NCI-H2107 (cell line): ENCODE measurements around the gene RHOH.
A peak's percentile ranks its signal among the peaks of the same experiment; 100 is the strongest.
"Not testable (repeated sequence)": the region's sequence is repeated elsewhere in the genome, so short reads cannot be mapped to it uniquely, and the experiment has no call there.

Experiments used
- DNase-seq: peaks from one replicate; lab custom pipeline; 2025; lab: John Stamatoyannopoulos, UW

RHOH gene, protein sequence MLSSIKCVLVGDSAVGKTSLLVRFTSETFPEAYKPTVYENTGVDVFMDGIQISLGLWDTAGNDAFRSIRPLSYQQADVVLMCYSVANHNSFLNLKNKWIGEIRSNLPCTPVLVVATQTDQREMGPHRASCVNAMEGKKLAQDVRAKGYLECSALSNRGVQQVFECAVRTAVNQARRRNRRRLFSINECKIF

DNA sequence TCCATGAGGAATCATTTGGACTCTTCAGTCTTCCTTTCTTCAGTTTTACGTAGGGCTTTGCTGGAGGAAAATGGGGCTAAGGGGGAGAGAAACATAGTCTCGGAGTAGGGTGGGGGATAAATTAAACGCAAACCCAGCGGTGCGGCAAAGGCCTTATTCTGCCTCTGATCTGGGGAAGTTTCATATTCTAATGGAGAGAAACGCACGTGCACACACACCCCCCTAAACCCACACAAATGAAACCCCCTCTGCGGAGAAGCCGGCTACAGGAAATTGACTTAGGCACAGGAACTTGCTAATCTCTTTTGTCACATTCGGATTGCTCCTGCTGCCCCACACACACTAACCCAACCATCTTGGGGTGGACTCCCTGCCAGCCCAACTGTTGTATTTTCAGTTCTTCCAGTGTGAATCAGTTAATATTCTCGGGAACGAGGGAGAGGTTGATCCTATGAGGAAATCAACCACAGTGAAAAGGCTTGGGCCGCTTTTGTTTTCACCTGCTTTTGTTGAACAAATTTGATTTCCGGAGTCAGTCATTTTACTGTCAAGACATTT is at the start of gene RHOH:
Gene RHOH, plus strand, starts transcription at position 308 of the 558 bp plus-strand sequence. CDS start 46,356 bp downstream, outside the sequence.
- no peak for DNase-seq

DNA sequence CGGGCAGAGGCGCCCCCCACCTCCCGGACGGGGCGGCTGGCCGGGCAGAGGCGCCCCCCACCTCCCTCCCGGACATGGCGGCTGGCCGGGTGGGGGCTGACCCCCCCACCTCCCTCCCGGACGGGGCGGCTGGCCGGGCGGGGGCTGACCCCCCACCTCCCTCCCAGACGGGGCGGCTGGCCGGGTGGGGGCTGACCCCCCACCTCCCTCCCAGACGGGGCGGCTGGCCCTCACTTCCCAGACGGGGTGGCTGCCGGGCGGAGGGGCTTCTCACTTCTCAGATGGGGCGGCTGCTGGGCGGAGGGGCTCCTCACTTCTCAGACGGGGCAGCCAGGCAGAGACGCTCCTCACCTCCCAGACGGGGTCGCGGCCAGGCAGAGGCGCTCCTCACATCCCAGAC is 49.3 kb upstream of the RHOH start:
- DNase-seq, result not testable (repeated sequence)

DNA sequence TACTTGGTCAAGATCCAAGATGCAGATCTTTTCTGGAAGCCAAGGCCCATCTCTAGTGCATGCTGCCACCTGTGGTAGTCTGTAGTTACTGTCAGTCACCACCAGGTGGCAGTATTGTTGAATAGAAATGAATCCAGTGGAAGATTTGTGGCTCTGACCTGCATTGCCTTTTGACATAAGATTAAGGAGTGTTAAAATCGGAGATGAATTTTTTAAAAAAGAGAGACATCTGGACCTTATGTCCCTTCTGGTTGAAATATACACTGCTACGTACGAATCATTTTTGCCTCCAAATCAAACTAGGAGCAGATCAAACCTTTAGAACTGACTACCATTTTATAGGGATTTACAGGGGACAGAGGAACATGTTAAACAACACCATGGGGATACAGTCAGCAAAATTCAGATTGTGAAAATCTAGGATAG is 46.9 kb upstream of the RHOH start:
- peak; percentile 49 for DNase-seq

DNA sequence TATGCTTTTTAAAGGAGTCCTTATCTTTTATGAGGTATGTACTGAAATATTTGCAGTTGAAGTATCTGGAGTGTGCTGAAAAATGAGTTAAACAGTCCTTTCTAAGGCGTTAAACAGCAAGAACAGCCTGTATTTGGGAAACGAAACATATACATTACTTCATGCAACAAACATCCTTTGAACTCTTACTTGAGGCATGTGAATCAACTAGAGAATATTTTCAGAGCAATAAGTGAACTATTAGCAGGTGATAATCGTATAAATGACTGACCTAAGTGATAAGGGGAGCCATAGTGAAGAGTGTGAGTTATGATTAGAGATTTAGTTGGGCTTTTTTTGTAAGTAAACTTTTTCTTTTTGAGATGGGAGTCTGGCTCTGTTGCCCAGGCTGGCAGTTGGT is 45.9 kb upstream of the RHOH start:
- no peak for DNase-seq

DNA sequence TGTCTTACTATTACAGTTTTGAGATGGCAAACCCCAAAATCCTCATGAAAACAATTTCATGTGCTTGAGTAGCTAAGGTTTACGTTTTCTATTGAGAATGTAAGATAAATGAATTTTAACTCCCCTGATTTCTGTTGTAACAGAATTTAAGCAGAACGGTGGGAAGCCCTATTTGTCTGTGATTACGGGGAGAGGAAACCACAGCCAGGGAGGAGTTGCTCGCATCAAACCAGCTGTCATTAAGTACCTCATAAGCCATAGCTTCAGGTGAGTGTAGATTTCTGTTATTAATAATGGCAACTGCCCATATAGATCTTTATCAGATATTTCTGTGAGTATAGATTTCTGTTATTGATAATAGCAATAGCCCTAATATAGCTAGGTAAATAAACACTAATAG is 44.2 kb upstream of the RHOH start:
- DNase-seq, result no peak

DNA sequence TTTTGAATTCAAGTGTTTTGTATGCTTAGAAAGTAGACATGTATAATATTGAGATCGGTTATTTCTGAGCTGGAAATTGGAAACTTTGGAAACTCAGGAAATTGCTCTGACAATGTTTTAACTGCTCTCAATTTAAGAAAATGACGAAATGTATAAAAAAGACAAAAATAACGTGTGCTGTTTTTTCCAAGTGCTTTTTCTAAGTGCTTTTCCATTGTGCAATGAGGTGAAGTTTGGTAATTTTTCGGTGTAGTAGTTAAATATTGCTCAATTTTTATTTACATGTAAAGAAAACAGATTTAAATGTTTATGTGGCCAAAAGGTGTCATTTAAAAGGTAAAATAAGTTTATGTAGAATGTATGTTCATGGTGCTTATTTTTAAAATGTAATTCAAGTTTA is 39.4 kb upstream of the RHOH start:
- DNase-seq, result no peak

DNA sequence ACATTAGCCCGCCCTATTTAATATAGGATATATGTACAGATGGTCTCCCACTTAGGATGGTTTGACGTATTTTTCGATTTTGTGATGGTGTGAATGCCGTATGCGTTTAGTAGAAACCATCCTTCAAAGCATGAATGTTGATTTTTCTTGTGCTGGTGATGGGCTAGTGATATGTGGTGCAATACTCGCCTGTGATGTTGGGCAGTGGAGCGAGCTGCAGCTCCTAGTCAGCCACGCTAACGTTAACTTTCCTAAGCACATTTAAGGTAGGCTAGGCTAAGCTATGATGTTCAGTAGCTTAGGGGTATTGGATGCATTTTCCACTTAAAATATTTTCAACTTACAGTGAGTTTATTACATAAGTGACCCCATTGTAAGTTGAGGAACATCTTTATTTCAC is 36.6 kb upstream of the RHOH start:
- DNase-seq, result no peak

DNA sequence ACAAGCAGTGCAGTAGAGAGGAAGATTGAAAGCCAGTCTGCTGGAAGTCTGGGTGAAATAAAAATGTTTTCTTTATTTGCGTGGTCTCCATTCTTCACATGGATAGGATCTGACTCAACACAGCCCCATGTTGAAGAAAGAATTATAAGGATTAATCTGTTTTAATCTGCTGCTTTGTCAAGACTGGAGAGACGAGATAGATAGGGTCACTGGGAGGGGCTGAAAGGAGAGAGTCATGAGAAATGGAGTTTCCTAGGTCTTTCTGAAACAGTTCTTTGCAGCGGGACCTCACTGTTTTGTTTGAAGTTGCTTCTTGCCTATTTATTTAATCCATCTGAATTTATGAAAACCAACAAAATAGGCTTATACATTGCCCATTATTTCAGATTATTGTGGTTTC is 32.4 kb upstream of the RHOH start:
- no peak for DNase-seq

DNA sequence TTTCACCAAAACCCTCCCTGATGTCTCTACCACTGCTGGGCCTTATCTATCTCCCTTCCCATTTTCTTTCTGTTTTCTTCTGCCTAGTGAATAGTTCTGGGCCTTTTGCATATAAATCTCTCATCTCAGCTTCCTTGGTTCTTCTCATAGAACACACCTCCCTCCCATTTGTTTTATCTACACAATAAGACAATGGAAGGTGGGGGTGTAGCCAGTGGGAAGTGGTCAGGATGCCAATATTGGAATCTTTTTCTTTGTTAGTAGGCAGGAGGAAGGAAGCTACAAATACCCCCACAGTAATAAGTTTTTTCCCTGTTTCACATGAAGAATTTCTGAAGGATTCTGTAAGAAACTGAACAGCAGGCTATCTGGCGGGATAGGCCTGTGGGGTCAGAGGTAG is 30.9 kb upstream of the RHOH start:
- no peak for DNase-seq

DNA sequence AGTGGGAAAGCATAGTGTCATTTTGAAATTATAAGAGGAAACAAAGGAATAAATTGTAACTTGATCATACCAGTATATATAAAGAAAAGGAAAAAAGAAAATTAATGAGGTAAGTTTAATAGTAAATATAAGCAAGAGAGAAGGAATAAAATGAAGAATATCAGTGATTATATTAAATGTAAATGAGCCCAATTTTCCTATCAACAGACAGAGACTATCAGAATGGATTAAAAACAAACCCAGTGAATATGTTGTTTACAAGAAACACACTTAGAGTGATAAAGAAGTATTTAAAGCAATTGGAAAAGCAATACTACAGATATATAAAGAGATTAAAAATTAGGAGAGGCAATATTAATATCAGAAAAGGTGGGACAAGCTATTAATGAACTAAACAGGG is 28.8 kb upstream of the RHOH start:
- DNase-seq, result no peak

DNA sequence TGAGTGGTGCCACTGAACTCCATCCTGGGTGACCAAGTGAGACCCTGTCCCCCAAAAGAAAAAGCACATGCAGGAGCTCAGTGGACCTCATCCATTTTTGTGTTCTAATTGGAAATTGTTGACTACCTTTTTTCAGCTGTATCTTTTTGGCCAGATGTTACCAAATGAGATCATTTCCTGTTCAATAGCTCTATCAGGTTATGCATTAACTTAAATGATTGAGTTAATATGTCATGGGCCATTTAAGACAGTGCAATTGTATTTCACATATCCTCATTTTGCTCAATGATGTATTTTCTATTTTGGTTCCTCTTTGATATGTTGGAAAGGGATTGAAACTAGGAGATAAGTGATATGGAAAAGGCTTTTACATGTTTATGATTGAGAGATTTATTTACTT is 26.2 kb upstream of the RHOH start:
- DNase-seq, result no peak

DNA sequence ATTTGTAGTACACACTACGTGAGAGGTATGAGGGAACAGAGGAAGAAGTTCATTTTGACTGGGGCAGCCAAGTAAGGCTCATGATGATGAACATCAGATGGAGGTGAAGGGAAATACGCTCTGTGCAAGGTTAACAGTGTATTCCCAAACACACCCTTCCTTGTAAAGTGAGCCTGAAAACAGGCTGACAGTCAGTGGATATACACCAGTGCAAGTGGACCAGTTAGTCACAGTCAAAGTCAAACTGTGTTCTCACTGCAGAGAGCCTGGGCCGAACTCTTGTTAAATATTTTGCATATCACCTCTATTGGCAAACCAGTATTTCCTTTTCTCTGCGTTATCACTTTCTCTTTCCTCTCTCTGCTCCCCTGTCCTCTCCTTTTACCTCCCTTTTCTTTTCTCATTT is 23.4 kb upstream of the RHOH start:
- no peak for DNase-seq

DNA sequence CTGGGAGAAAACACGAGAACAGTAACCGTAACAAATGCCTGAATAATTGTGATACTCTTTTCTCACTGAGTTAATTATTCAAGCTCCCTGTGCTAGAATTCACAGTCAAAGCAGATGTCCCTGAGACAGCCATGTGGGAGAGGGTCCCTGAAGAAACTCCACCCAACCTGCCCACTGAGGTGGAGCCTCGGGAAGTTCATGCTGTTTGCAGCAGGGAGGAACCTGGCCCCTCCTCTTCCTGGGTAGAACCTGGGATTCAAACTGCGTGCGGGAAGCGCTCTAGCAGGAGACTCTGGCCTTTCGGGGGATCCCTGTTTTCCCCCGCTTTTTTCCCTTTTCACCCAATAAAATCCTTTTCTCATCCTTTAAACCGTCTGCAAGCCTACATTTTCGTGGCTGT is 20.2 kb upstream of the RHOH start:
- no peak for DNase-seq

DNA sequence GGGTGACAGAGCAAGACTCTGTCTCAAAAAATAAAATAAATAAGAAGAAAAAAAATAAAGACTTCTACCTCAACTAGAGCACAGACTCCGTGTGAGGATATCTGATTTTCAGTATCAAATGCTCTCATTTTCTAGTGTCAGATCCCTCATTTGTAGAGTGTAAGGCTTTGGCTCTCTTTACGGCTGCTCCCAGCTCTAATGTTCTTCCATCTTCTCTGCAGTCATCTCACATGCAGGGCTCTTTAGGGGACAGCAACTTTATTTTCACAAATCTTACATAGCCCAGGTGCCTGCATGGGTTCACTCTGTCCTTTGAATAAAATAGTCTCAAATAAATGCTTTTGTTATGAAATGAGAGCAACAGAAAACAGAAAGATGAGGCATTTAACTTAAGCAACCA is 19.2 kb upstream of the RHOH start:
- no peak for DNase-seq

DNA sequence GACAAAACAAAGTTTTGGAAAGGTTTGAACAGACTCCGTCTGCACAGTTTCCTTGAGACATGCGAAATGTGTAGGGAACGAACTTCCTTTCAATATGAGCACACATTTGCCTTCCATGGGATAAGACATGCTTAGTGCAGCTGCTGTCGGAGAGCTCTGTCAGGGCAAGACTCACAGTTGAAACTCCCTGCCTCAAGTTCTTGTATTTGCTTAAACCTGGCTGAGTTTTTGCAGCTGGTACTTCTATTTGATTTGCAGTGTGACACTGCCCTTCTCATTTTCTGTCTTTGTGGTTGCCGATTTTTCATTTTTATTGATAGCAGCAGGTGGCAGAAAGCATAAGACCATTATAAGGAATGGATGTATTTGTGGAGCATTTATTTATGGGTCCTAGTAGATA is 18.2 kb upstream of the RHOH start:
- DNase-seq, result no peak

DNA sequence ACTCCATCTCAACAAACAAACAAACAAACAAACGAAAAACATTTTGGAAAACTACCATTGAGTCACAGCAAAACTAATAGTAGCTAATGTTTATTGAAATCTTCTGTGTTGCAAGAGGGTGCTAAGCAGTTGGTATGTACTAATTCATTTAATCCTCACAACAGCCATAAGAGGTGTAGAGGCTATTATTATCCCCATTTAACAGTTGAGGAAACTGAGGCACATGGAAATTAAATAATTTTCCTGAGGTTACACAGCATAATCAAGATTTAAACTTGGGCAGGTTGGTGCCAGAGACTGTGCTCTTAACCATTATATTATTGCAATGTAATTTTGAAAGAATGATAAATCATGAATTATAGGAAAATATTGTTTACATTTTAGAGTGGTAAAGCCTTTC is 17.5 kb upstream of the RHOH start:
- no peak for DNase-seq

DNA sequence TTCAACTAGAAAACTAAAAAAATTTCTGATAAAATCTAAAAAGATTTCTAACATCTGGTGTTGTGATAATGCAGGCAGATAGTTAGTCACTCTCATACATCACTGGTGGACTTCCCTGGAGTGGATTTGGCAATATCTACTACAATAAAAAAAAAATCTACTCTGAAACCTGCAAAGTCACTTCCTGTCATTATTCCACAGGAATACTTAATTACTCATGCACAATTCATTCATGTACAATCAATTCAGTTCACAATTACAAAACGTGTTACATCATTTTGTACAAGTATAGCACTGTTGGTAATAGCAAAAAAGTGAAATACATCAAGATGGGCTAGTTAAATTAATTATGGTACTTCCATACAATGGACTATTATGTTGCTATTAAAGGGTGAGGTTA is 16.5 kb upstream of the RHOH start:
- no peak for DNase-seq

DNA sequence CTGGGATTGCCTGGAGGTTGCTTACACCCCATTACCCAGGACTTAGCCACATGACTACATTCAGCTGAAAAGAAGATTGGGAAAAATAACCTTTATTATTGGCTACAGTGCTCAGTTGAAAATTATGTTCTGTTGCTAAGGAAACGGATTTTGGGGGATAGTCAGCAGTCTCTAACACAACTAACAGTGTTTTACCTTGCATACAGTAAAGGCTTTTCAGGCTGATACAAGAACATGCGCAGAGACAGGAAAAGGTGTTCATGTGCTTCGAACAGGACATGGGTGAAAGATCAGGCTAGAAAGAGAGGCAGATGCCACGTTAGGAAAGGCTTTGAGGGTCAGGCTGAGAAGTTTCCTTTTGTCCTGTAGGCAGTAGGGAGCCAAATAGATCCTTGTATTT is 14.8 kb upstream of the RHOH start:
- no peak for DNase-seq

DNA sequence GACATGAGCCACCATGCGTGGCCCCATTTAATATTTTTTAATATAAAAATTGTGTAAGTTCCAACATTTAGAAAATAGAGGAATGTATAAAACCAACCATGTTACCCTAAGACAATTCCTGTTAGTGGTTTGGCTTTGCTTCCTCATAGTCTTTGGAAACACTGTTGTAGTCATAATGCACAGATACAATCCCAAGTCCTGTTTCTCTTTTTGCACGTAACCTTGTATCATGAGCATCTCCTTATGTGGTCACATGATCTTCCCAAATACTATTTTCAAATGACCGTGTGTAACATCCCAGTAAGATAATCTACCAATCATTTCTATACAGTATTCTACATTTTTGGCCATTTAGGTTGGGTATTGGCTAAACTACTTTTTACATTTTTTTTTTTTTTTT is 13.9 kb upstream of the RHOH start:
- no peak for DNase-seq

DNA sequence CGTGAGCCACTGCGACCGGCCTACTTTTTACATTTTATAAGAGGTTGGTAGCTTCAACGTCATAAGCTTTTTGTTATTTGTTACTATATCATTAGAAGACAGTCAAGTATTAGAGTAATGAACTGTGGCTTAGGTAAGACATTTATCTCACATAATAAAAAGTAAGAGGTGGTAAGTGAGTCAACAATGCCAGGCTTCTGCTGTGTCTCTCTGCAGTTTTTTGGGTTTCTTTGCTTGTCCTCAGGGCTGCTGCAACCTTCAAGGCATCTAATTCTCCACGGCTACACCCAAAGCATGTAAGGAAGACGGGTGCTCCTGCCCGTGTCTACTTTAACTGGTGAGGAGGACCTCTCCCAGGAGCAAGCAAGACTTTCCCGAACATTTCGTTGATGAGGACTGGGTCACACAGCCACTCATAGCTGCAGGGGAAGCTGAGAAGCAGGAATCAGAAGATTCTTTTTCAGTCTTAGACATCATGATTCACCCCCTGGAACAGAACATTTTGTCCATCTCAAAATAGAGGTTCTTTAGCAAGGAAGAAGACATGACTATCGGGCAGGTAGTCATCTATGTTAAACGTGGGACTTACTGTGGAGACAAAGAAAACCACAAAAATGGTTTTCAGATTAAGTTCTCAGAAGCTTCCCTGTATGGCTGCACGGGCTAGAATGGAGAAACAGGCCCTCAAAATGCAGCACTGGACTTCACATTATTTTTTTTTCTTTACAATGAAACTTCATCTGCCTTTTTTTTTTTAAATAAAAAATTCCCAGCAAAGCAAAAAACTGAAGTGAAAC is 13.0 kb upstream of the RHOH start:
- DNase-seq, result no peak

DNA sequence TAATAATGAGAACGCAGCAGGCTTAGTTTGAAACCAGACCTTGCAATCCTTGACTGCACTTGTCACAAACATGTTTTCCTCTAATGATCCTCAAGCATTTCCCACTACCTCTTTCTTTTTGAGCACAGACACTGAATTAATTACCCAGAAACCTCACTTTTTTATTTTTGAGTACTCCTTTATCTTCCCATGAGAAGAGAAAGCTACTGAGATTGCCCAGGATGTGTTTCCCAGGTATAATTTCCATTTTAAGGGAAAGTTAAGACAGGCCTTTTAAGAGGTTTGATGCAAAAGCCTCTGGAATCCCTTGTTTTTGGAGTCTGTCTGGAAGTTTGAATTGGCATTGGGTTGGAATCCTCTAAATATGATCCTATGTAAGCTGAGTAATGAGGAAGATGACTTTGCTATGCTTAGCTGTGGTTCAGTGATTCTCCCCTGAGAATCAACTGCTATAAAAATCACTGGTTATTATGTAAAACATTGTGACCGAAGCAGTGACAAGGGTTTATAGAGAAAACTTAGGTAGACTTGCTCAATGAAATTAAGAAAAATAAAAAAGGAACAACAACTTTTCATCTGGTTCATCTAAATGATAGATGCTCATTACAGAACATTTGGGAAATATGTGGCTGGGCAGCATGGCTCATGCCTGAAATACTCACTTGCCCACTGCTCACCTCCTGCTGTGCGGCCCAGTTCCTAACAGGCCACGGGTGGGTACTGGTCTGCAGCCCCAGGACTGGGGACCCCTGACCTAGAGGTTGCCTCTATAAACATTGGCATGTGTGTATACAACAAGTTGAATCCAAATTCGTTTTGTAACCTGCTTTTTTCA is 10.8 kb upstream of the RHOH start:
- no peak for DNase-seq

DNA sequence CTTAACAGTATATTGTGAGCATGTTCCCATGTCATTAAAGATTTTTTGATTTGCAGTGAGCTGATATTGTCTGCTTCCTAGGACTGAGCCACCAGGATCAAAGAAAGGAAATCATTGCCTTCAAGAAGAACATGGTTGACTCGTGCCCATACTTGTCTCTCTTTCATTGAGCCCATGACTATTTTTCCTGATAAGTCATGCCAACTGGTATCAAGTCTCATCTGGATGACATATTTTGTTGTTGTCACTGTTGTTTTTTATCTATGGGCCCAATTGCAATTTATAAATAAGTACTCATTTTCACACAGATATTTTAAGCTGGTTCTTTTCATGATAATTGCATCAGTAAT is 10.2 kb upstream of the RHOH start:
- DNase-seq, result no peak

DNA sequence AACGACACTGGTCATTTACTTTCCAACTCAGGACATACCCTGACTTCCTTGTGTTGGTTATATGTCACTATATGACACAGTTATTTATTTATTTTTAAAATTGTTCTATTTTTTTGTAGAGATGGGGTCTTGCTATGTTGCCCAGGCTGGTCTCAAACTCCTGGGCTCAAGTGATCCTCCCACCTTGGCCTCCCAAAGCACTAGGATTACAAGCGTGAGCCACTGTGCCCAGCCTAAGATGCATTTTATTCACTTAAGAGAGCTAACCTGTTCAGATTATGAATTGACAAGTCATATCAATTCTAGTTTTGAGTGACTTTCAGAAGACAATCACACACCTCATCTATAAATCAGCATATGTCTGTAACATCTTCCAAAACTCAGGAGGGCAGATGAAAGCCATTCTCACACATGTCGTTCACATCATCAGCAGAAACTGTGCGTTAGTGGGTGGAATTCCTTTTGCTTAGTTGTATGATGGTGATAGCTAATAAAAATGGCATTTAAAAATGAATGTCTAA is 9.4 kb upstream of the RHOH start:
- no peak for DNase-seq
